Measurements from ENCODE around the gene HSD3B7.

GRCh38 chr16:30953111-30953510, 31.9 kb upstream of the HSD3B7 start:
- no peak for TF ChIP-seq CTCF (IDR thresholded peaks at IDR 0.05)
- no peak for TF ChIP-seq POLR2A (IDR thresholded peaks at IDR 0.05)
- no peak for TF ChIP-seq POLR2AphosphoS5 (IDR thresholded peaks at IDR 0.05)
- TF ChIP-seq EP300 (IDR thresholded peaks at IDR 0.05): no peak
